HCT116 (cell line): ENCODE measurements around the gene SPARCL1.

Experiments
- ATF3 ChIP-seq: IDR thresholded peaks from 2 replicates; pipeline ENCODE4 v1.6.1; 2012
- CEBPB ChIP-seq: IDR thresholded peaks from 2 replicates; pipeline ENCODE4 v1.6.1; 2012; ENCODE audit warnings: low read depth
- CTCF ChIP-seq, 3 experiments: fragments of 200-600 bp in 1 of 3; sonication (generic) in 1 of 3; IDR thresholded peaks in 2 of 3; conservative IDR thresholded peaks in 1 of 3; 2 replicates each; pipeline ENCODE4 v1.5.1; 2012 to 2017; ENCODE audit warnings: low read depth in 2 of 3, low read length in 2 of 3, antibody characterized with exemption in 1 of 3, borderline replicate concordance in 1 of 3, control low read depth in 1 of 3, mild to moderate bottlenecking in 1 of 3, mixed read lengths in 1 of 3, mixed run types in 1 of 3, moderate library complexity in 1 of 3; ENCODE audit not compliant: insufficient read depth in 1 of 3
- EGR1 ChIP-seq: IDR thresholded peaks from 2 replicates; pipeline ENCODE4 v1.6.1; 2012; ENCODE audit warnings: low read depth
- EZH2 ChIP-seq: fragments of 200-600 bp; sonication (generic); IDR thresholded peaks from 2 replicates; pipeline ENCODE4 v1.6.1; 2017; ENCODE audit warnings: antibody characterized with exemption, mixed run types
- EZH2phosphoT487 ChIP-seq: fragments of 200-600 bp; IDR thresholded peaks from 2 replicates; pipeline ENCODE4 v1.6.1; 2018; ENCODE audit warnings: antibody characterized with exemption, borderline replicate concordance
- MAX ChIP-seq: IDR thresholded peaks from 2 replicates; pipeline ENCODE4 v1.6.1; 2012
- POLR2A ChIP-seq: IDR thresholded peaks from 2 replicates; pipeline ENCODE4 v1.7.0; 2011; ENCODE audit warnings: borderline replicate concordance; ENCODE audit not compliant: insufficient read depth, insufficient read length; ENCODE audit errors: extremely low read depth
- POLR2AphosphoS5 ChIP-seq: IDR thresholded peaks from 2 replicates; pipeline ENCODE4 v1.6.1; 2011; ENCODE audit warnings: mild to moderate bottlenecking, low read depth, low read length, moderate library complexity
- SP1 ChIP-seq: IDR thresholded peaks from 2 replicates; pipeline ENCODE4 v1.6.1; 2012; ENCODE audit warnings: low read depth
- YY1 ChIP-seq: IDR thresholded peaks from 2 replicates; pipeline ENCODE4 v1.6.1; 2011; ENCODE audit warnings: low read length, low read depth, moderate library complexity, mild to moderate bottlenecking; ENCODE audit not compliant: insufficient replicate concordance; ENCODE audit errors: extremely low read depth
- ZFX ChIP-seq: fragments of 450-650 bp; IDR thresholded peaks from 2 replicates; pipeline ENCODE4 v1.6.1; 2017

GRCh38 chr4:87469390-87469789, 59.8 kb downstream of the SPARCL1 start:
- TF ChIP-seq MAX, result no peak
- no peak for TF ChIP-seq CTCF (IDR thresholded peaks at IDR 0.05 in 2 of 3, conservative IDR thresholded peaks at IDR 0.05 in 1 of 3; ENCODE audit: borderline replicate concordance in 1 of 3, insufficient read depth in 1 of 3, low read depth in 2 of 3, low read length in 2 of 3)
- no peak for TF ChIP-seq EGR1
- TF ChIP-seq POLR2A, result no peak
- no peak for TF ChIP-seq EZH2
- TF ChIP-seq SP1, result no peak
- TF ChIP-seq POLR2AphosphoS5, result no peak
- no peak for TF ChIP-seq ZFX
- TF ChIP-seq YY1, result no peak
- no peak for TF ChIP-seq CEBPB
- TF ChIP-seq EZH2phosphoT487, result no peak
- TF ChIP-seq ATF3, result no peak
